Cardiac septum (tissue), 1 donor: ENCODE data around the gene VPS33B. TPM values are rescaled to one million over a fixed set of nuclear protein-coding genes. Genes with fewer than 3 reads are reported as not detected.

ENCODE experiments used
- DNase-seq: peaks from one replicate; pipeline ENCODE4 v3.0.0-alpha.2; 2020; ENCODE audit warnings: low spot score
- intact Hi-C: fragments of 100-400 bp; cut with DNase I; formaldehyde crosslinking; loops from one replicate; pipeline ENCODE4 v1.14.0; 2022
- total RNA-seq: library from RNA; stranded (reverse); fragmentation: NEBNext Ultra II Directional; extraction: Animal tissue kit (Norgen Biotek cat#: 25700); gene quantifications from one replicate; pipeline ENCODE4 v1.2.1, GENCODE V29; 2021
- donor health status: DM: no; HTN: no; CAD: no.

Gene VPS33B
- total RNA-seq, 1 donor from 2014 or later = 6.8 TPM

GRCh38 chr15:90955624-90956273, 66.6 kb downstream of the VPS33B start:
- intact Hi-C loops = loop anchor here (2.0 kb wide), 3 partner anchors 39 to 315 kb away; partner anchors contain the start of genes PRC1 and VPS33B
- peak; percentile 69 for DNase-seq

DNA sequence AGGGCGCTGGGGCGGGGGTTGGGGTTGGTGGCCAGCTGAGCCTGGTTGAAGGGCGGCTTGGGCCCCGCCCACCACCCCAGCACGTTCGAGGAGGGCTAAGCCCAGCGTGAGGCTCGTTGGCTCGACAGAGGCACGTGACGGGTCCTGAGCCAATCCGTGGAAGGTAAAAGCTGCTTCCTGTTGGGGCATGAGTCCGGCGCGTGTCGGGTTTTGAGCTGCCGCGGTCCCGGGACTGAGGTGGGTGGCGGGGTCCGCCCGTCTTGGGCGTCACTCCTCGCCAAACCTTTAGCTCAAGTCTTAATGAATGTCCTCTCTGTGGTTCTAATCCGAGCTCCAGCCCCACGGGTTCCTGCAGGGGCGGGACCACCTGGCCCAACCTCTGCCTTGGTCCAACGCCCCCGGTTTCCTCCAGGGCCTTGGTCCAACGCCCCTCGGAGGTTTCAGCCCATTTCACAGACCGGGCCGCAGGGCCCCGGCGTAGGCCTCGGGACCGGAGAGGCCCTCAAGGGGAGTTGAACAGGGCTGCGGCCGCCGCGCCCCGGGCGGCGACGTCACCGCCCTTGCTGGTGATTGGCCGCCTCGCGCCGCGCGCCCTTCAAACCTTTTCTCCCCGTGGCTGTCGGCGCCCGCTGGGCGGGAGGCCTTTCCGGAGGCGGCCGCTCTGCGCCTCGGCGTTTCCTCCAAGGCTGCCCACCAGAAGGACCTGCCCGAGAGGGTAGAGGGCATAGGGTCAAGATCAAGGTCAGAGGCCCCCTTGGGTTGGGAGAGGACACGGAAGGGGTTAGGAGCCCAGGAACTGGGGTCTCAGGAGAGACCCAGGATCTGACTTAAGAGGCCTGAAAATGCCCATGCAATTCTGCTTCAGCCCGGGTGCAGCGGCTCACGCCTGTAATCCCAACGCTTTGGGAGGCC, 67.4 kb downstream of the VPS33B start, which contains the start of gene RCCD1:
TSS of gene RCCD1 (plus strand) at position 173 of the 912 bp plus-strand sequence. CDS start 1,851 bp downstream, outside the sequence.
- DNase-seq = peak; percentile 98

GRCh38 chr15:90953947-90954711, 68.3 kb downstream of the VPS33B start:
- intact Hi-C loops = no loop called here
- DNase-seq = peak; percentile 39

More for the DNA sequence above, 67.4 kb downstream of the VPS33B start, which contains the start of gene RCCD1:
- intact Hi-C loops = no loop called here

GRCh38 chr15:90952901-90953677, 69.3 kb downstream of the VPS33B start:
- DNase-seq = peak; percentile 61
- intact Hi-C loops = no loop called here

DNA sequence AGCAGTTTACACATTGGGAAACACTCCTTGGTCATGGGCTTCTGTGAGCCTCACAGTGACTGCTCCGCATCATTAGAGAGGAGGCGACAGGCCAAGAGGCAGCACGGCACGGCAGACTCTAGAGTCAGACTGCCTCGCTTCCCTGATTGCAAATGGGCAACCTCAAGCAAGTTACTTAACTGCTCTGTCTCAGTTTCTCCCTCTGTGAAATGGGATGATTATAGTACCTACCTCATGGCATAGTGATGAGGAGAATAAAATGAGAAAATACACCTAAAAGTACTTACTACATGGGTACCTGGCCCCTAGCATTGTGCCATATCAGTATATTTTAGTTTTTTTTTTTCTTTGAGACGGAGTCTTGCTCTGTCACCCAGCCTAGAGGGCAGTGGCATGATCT, 71.7 kb downstream of the VPS33B start:
- DNase-seq = no peak
- intact Hi-C loops = no loop called here

- no peak for DNase-seq
- intact Hi-C loops = no loop called here
Measured at GRCh38 chr15:90949979-90950675, 72.3 kb downstream of the VPS33B start.

Other genes starting within 250 kb of the VPS33B start
- 43.9 TPM for gene FURIN, start 154.0 kb downstream of the VPS33B start, total RNA-seq
- gene FES, start 138.1 kb downstream of the VPS33B start, total RNA-seq = 16.2 TPM
- 73.3 TPM for gene MAN2A2, start 119.3 kb downstream of the VPS33B start, total RNA-seq
- gene HDDC3, start 90.0 kb downstream of the VPS33B start, total RNA-seq = 11.8 TPM
- gene UNC45A, start 87.3 kb downstream of the VPS33B start, total RNA-seq = 27.2 TPM
- 10.8 TPM for gene RCCD1, start 67.7 kb downstream of the VPS33B start, total RNA-seq
- 3.1 TPM for gene PRC1, start 28.1 kb downstream of the VPS33B start, total RNA-seq
- gene SV2B, start 77.7 kb upstream of the VPS33B start, total RNA-seq = 3.7 TPM